Uterus (tissue), 2 donors: ENCODE measurements around the gene HSPA4.

Source experiments
- POLR2A ChIP-seq, 2 donors: fragments of 450-650 bp; IDR thresholded peaks; one replicate each; pipeline ENCODE4 v1.6.1; 2016; ENCODE audit warnings: antibody characterized with exemption in 2 of 2, mild to moderate bottlenecking in 1 of 2, moderate library complexity in 1 of 2
- TF ChIP-seq, protein P1 (sequence below), 4 experiments: fragments of 200-600 bp in 2 of 4; fragments of 450-650 bp in 2 of 4; sonication (generic) in 2 of 4; IDR thresholded peaks; one replicate each; pipeline ENCODE4 v1.5.1; 2016 to 2019; ENCODE audit warnings: antibody characterized with exemption in 4 of 4, mild to moderate bottlenecking in 2 of 4, moderate library complexity in 1 of 4

GRCh38 chr5:133114933-133115310 lies 63.1 kb downstream of the HSPA4 start:
- TF ChIP-seq, protein P1, sequence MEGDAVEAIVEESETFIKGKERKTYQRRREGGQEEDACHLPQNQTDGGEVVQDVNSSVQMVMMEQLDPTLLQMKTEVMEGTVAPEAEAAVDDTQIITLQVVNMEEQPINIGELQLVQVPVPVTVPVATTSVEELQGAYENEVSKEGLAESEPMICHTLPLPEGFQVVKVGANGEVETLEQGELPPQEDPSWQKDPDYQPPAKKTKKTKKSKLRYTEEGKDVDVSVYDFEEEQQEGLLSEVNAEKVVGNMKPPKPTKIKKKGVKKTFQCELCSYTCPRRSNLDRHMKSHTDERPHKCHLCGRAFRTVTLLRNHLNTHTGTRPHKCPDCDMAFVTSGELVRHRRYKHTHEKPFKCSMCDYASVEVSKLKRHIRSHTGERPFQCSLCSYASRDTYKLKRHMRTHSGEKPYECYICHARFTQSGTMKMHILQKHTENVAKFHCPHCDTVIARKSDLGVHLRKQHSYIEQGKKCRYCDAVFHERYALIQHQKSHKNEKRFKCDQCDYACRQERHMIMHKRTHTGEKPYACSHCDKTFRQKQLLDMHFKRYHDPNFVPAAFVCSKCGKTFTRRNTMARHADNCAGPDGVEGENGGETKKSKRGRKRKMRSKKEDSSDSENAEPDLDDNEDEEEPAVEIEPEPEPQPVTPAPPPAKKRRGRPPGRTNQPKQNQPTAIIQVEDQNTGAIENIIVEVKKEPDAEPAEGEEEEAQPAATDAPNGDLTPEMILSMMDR (IDR thresholded peaks at IDR 0.05), result no peak
- TF ChIP-seq POLR2A (IDR thresholded peaks at IDR 0.05), result no peak
